Smooth muscle cell (in vitro differentiated cells): ENCODE results near the gene NLRP12. TPM values are rescaled to one million over a fixed set of nuclear protein-coding genes. Genes with fewer than 3 reads are reported as not detected.

Experiments
- DNase-seq: peaks from one replicate; lab custom pipeline; 2025; ENCODE audit not compliant: unreplicated experiment; lab: John Stamatoyannopoulos, UW
- H2AFZ ChIP-seq: fragments of 200-600 bp; sonication (generic); 2 replicates; pipeline ENCODE4 v1.6.0; 2016; ENCODE audit warnings: antibody characterized with exemption, low read depth, mild to moderate bottlenecking
- H3F3A ChIP-seq: fragments of 200-600 bp; sonication (generic); 2 replicates; pipeline ENCODE4 v1.6.0; 2017; ENCODE audit warnings: antibody characterized with exemption, low read depth
- H3K27ac ChIP-seq: fragments of 200-600 bp; sonication (generic); 2 replicates; pipeline ENCODE4 v1.5.1; 2016; ENCODE audit warnings: low read depth, mild to moderate bottlenecking
- H3K27me3 ChIP-seq: fragments of 200-600 bp; sonication (generic); 2 replicates; pipeline ENCODE4 v1.6.1; 2016; ENCODE audit warnings: low read depth, mild to moderate bottlenecking
- H3K36me3 ChIP-seq: fragments of 200-600 bp; sonication (generic); 2 replicates; pipeline ENCODE4 v1.5.1; 2016; ENCODE audit warnings: low read depth
- H3K4me1 ChIP-seq: fragments of 200-600 bp; sonication (generic); 2 replicates; pipeline ENCODE4 v1.5.1; 2016; ENCODE audit warnings: low read depth
- H3K4me2 ChIP-seq: fragments of 200-600 bp; sonication (generic); 2 replicates; pipeline ENCODE4 v1.6.0; 2016; ENCODE audit warnings: mild to moderate bottlenecking
- H3K4me3 ChIP-seq: fragments of 200-600 bp; sonication (generic); 2 replicates; pipeline ENCODE4 v1.5.1; 2016; ENCODE audit warnings: mild to moderate bottlenecking
- H3K79me2 ChIP-seq: fragments of 200-600 bp; sonication (generic); 2 replicates; pipeline ENCODE4 v1.6.0; 2016; ENCODE audit warnings: low read depth, mild to moderate bottlenecking
- H3K9ac ChIP-seq: fragments of 200-600 bp; sonication (generic); 2 replicates; pipeline ENCODE4 v1.6.0; 2016; ENCODE audit warnings: low read depth
- H3K9me3 ChIP-seq: fragments of 200-600 bp; sonication (generic); replicated peaks from 2 replicates; pipeline ENCODE4 v1.5.1; 2016; ENCODE audit warnings: low read depth
- H4K20me1 ChIP-seq: fragments of 200-600 bp; sonication (generic); 2 replicates; pipeline ENCODE4 v1.6.0; 2016; ENCODE audit warnings: low read depth
- WGBS: methylation state at CpG from one replicate; pipeline ENCODE4 v1.1.7; 2016; ENCODE audit warnings: low lambda C conversion rate; 5-methylcytosine and 5-hydroxymethylcytosine counted together
- polyA plus RNA-seq: library from polyadenylated mRNA; unstranded; fragments of >200 nt; fragmentation: Nextera tagmentation; extraction: Ambion mirVana; gene quantifications from 2 replicates; pipeline ENCODE4 v1.2.1, GENCODE V29; 2016
- total RNA-seq: library from RNA; depleted of rRNA; stranded (reverse); fragments of >200 nt; gene quantifications from 2 replicates; pipeline ENCODE4 v1.2.3, GENCODE V29; 2014
- TF ChIP-seq, protein P1 (sequence below): fragments of 200-600 bp; sonication (generic); IDR thresholded peaks from 2 replicates; pipeline ENCODE4 v1.5.1; 2017; ENCODE audit warnings: borderline replicate concordance, mild to moderate bottlenecking, antibody characterized with exemption; ENCODE audit not compliant: insufficient read depth, poor library complexity, severe bottlenecking

The NLRP12 gene, protein sequence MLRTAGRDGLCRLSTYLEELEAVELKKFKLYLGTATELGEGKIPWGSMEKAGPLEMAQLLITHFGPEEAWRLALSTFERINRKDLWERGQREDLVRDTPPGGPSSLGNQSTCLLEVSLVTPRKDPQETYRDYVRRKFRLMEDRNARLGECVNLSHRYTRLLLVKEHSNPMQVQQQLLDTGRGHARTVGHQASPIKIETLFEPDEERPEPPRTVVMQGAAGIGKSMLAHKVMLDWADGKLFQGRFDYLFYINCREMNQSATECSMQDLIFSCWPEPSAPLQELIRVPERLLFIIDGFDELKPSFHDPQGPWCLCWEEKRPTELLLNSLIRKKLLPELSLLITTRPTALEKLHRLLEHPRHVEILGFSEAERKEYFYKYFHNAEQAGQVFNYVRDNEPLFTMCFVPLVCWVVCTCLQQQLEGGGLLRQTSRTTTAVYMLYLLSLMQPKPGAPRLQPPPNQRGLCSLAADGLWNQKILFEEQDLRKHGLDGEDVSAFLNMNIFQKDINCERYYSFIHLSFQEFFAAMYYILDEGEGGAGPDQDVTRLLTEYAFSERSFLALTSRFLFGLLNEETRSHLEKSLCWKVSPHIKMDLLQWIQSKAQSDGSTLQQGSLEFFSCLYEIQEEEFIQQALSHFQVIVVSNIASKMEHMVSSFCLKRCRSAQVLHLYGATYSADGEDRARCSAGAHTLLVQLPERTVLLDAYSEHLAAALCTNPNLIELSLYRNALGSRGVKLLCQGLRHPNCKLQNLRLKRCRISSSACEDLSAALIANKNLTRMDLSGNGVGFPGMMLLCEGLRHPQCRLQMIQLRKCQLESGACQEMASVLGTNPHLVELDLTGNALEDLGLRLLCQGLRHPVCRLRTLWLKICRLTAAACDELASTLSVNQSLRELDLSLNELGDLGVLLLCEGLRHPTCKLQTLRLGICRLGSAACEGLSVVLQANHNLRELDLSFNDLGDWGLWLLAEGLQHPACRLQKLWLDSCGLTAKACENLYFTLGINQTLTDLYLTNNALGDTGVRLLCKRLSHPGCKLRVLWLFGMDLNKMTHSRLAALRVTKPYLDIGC
- 0.04 TPM in 1 of 2 replicates, not detected in the other for total RNA-seq
- not detected in 2 replicates for polyA plus RNA-seq

DNA sequence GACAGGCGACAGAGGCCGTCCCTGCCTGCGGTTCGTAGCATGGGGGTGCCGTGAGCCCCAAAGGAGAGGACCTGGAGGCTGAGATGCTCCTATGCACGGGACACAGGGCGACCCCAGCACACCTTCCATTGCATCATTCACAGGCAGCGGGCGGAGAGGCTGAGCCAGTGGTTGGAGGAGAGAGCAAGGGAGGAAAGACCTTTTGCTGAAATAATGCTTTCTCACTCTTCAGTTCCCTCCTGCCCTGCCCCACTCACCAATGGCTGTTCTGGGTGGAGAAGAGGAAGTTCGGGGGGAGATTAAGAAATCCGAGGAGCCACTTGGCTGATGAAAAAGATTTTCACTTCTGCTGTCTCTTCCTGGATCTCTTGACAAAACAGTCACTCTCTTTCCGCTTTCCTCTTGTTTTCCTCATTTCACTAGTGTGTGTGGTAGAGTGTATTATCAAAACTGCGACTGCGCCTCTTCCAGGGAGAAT, at the start of gene NLRP12:
Gene NLRP12, minus strand, starts transcription at position 181 of the 478 bp plus-strand sequence. Its CDS starts 140 bp downstream, at position 41.
- no peak within 1 kb of the TSS for H3K4me2 ChIP-seq
- 87% methylated on average over 14 of the region's 14 CpGs for WGBS
- no peak within 1 kb of the TSS for H2AFZ ChIP-seq
- H3K4me1 ChIP-seq, result no peaks in the 10 kb centered on the region
- no peaks in the 10 kb centered on the region for H3K9me3 ChIP-seq
- no peaks in the 10 kb centered on the region for H3K36me3 ChIP-seq
- no peaks in the 10 kb centered on the region for H3K79me2 ChIP-seq
- H4K20me1 ChIP-seq, result no peaks in the 10 kb centered on the region
- H3K9ac ChIP-seq, result no peak within 1 kb of the TSS
- H3K27me3 ChIP-seq, result no peaks in the 10 kb centered on the region
- DNase-seq, result no peak
- TF ChIP-seq, protein P1, sequence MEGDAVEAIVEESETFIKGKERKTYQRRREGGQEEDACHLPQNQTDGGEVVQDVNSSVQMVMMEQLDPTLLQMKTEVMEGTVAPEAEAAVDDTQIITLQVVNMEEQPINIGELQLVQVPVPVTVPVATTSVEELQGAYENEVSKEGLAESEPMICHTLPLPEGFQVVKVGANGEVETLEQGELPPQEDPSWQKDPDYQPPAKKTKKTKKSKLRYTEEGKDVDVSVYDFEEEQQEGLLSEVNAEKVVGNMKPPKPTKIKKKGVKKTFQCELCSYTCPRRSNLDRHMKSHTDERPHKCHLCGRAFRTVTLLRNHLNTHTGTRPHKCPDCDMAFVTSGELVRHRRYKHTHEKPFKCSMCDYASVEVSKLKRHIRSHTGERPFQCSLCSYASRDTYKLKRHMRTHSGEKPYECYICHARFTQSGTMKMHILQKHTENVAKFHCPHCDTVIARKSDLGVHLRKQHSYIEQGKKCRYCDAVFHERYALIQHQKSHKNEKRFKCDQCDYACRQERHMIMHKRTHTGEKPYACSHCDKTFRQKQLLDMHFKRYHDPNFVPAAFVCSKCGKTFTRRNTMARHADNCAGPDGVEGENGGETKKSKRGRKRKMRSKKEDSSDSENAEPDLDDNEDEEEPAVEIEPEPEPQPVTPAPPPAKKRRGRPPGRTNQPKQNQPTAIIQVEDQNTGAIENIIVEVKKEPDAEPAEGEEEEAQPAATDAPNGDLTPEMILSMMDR, result no peak
- H3K27ac ChIP-seq, result no peak within 1 kb of the TSS
- no peak within 1 kb of the TSS for H3K4me3 ChIP-seq
- H3F3A ChIP-seq, result no peaks in the 10 kb centered on the region

DNA sequence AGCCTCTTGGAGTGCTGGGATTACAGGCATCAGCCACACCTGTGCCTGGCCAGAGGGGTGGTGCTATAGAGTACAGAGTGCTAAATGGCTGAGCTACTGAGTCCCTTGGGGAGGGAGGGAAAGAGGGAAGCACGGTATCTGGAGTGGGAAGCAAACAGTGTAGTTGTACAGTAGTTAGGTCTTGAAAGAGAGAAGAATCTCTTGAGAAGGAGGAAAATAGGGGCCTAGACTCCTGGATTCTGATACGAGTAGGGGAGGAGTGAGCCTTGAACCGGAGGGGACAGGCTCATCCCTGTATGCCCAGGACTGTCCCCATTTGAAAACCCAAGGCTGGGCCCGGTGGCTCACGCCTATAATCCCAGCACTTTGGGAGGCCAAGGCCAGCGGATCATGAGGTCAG, 48.6 kb upstream of the NLRP12 start:
- no peak overlapping the region for H3K4me3 ChIP-seq
- DNase-seq, result no peak
- no peak overlapping the region for H2AFZ ChIP-seq
- peaks cover 46% of the 10 kb centered on the region for H3K79me2 ChIP-seq
- peaks cover 78% of the 10 kb centered on the region for H4K20me1 ChIP-seq
- no peaks in the 10 kb centered on the region for H3K36me3 ChIP-seq
- no peaks in the 10 kb centered on the region for H3K9me3 ChIP-seq
- no peak overlapping the region for H3K9ac ChIP-seq
- no peak overlapping the region for H3K27ac ChIP-seq
- H3K27me3 ChIP-seq, result no peaks in the 10 kb centered on the region
- H3K4me1 ChIP-seq, result peaks cover 4% of the 10 kb centered on the region
- no peak overlapping the region for H3K4me2 ChIP-seq
- TF ChIP-seq, protein P1, result no peak
- WGBS, result 92% methylated on average over 6 of the region's 6 CpGs
- H3F3A ChIP-seq, result peaks cover 31% of the 10 kb centered on the region

DNA sequence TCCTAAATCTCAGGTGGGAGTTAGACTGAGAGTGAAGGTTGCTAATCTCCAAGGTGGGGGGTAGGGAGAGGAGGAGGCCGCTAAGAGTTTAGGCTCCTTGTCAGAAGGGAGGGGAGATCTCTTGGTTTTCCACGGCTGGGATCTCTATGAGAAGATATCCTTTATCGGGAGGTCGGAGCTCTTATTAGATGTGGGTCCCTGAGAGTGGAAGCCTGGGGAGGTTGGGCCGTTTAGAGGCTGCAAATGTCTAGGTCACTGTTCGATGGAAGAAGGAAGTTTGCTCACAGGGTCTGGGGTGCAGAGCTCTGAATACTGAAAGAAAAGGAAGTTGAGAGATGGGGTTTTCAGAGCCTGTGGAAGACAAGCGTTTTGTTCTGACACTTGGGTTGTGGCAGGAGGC, 47.3 kb upstream of the NLRP12 start:
- Histone ChIP-seq H3K79me2 (peaks cover 46% of the 10 kb centered on the region), H3F3A (peaks cover 23% of the 10 kb centered on the region), H3K27me3 (no peaks in the 10 kb centered on the region), H3K4me3 (no peak overlapping the region), H4K20me1 (peaks cover 69% of the 10 kb centered on the region), H2AFZ (no peak overlapping the region), H3K4me1 (peaks cover 10% of the 10 kb centered on the region), H3K9ac (no peak overlapping the region), H3K4me2 (no peak overlapping the region), H3K27ac (no peak overlapping the region), H3K36me3 (no peaks in the 10 kb centered on the region), H3K9me3 (no peaks in the 10 kb centered on the region)
- DNase-seq, result no peak
- WGBS, result 94% methylated on average over 7 of the region's 7 CpGs
- TF ChIP-seq, protein P1, result no peak
